SU-DHL-6 (cell line): Measurements from ENCODE around the gene EXD1.

Experiments used
- H2AFZ ChIP-seq: fragments of 200-600 bp; sonication (generic); 2 replicates; pipeline ENCODE4 v1.6.1; 2014; ENCODE audit warnings: low read depth, mild to moderate bottlenecking, moderate library complexity, mixed read lengths, antibody characterized with exemption, low read length; ENCODE audit not compliant: severe bottlenecking
- H3F3A ChIP-seq: fragments of 200-600 bp; shearing (Covaris generic); 2 replicates; pipeline ENCODE4 v1.6.0; 2016; ENCODE audit warnings: antibody characterized with exemption, mild to moderate bottlenecking; ENCODE audit not compliant: insufficient read depth
- H3K27ac ChIP-seq: fragments of 200-600 bp; sonication (generic); 2 replicates; pipeline ENCODE4 v1.5.1; 2016; ENCODE audit warnings: low read depth, mild to moderate bottlenecking, low read length, moderate library complexity, mixed read lengths
- H3K27me3 ChIP-seq: fragments of 200-600 bp; sonication (generic), shearing (Covaris generic); 2 replicates; pipeline ENCODE4 v1.6.0; 2014; ENCODE audit warnings: mild to moderate bottlenecking, low read length
- H3K36me3 ChIP-seq: fragments of 200-600 bp; sonication (generic); 2 replicates; pipeline ENCODE4 v1.6.1; 2014; ENCODE audit warnings: mild to moderate bottlenecking, low read length, mixed read lengths
- H3K4me2 ChIP-seq: fragments of 300-600, 200-600 bp; shearing (Covaris generic), sonication (generic); 2 replicates; pipeline ENCODE4 v1.6.0; 2014; ENCODE audit warnings: low read length, low read depth, mild to moderate bottlenecking; ENCODE audit not compliant: poor library complexity, severe bottlenecking
- H3K4me3 ChIP-seq: fragments of 200-600 bp; sonication (generic); 2 replicates; pipeline ENCODE4 v1.5.1; 2014; ENCODE audit warnings: antibody characterized with exemption, low read length, mild to moderate bottlenecking, mixed read lengths; ENCODE audit not compliant: insufficient read depth, poor library complexity, severe bottlenecking
- H3K79me2 ChIP-seq: fragments of 200-600 bp; sonication (generic); 2 replicates; pipeline ENCODE4 v1.6.1; 2014; ENCODE audit warnings: mild to moderate bottlenecking, low read length, moderate library complexity; ENCODE audit not compliant: insufficient read depth
- H3K9ac ChIP-seq: fragments of 200-600 bp; sonication (generic); 2 replicates; pipeline ENCODE4 v1.7.0; 2014; ENCODE audit warnings: mild to moderate bottlenecking, low read length
- H3K9me2 ChIP-seq: fragments of 200-600 bp; sonication (generic); replicated peaks from 2 replicates; pipeline ENCODE4 v1.6.1; 2014; ENCODE audit warnings: low read length; ENCODE audit not compliant: insufficient read depth
- H3K9me3 ChIP-seq: fragments of 200-600 bp; sonication (generic); 2 replicates; pipeline ENCODE4 v1.6.1; 2014; ENCODE audit warnings: low read length, mixed read lengths; ENCODE audit not compliant: insufficient read depth
- H4K20me1 ChIP-seq: fragments of 200-600 bp; sonication (generic); 2 replicates; pipeline ENCODE4 v1.6.1; 2014; ENCODE audit warnings: low read depth, mild to moderate bottlenecking, antibody characterized with exemption, low read length, moderate library complexity, mixed read lengths
- EZH2phosphoT487 ChIP-seq: fragments of 200-600 bp; sonication (generic), shearing (Covaris generic); conservative IDR thresholded peaks from 2 replicates; pipeline ENCODE4 v1.6.1; 2018; ENCODE audit warnings: mild to moderate bottlenecking, antibody characterized with exemption, low read length, moderate library complexity, mixed read lengths
- TF ChIP-seq, protein P1 (sequence below): fragments of 200-600 bp; sonication (generic); IDR thresholded peaks from one replicate; pipeline ENCODE4 v1.5.1; 2017; ENCODE audit warnings: antibody characterized with exemption, mild to moderate bottlenecking, low read length, moderate library complexity; ENCODE audit not compliant: insufficient read depth, poor library complexity, severe bottlenecking

The EXD1 gene, protein sequence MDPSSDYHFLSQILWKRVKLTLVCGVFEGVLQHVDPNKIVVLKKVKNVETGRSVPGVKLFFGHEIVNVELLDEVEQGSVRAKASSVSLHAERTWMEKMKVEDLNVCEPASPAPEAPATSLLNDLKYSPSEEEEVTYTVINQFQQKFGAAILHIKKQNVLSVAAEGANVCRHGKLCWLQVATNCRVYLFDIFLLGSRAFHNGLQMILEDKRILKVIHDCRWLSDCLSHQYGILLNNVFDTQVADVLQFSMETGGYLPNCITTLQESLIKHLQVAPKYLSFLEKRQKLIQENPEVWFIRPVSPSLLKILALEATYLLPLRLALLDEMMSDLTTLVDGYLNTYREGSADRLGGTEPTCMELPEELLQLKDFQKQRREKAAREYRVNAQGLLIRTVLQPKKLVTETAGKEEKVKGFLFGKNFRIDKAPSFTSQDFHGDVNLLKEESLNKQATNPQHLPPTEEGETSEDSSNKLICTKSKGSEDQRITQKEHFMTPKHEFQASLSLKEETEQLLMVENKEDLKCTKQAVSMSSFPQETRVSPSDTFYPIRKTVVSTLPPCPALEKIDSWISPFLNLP

GRCh38 chr15:41230650-41231421 lies at the start of gene EXD1, which contains the start of gene CHP1:
Gene EXD1, minus strand, starts transcription at chr15:41230757. Its CDS starts 4,182 bp downstream, at chr15:41226575.
Gene CHP1, plus strand, starts transcription at chr15:41231268. Its CDS starts 115 bp downstream, at chr15:41231383.
- peak within 1 kb of the TSS; percentile 80 for H3K4me2 ChIP-seq
- peak within 1 kb of the TSS; percentile 73 for H3K4me3 ChIP-seq
- peak within 1 kb of the TSS; percentile 78 for H2AFZ ChIP-seq
- no peaks in the 10 kb centered on the region for H4K20me1 ChIP-seq
- H3K9me3 ChIP-seq = peaks cover 6% of the 10 kb centered on the region; the same call in 1 of the 2 replicates
- H3K27me3 ChIP-seq = no peaks in the 10 kb centered on the region
- no peaks in the 10 kb centered on the region for H3K9me2 ChIP-seq
- no peak within 1 kb of the TSS; the same call in 1 of the 2 replicates for H3K27ac ChIP-seq
- peaks cover 5% of the 10 kb centered on the region; the same call in 1 of the 2 replicates for H3F3A ChIP-seq
- peak within 1 kb of the TSS; percentile 64 for H3K9ac ChIP-seq
- H3K79me2 ChIP-seq = peaks cover 17% of the 10 kb centered on the region
- H3K36me3 ChIP-seq = no peaks in the 10 kb centered on the region; the same call in 1 of the 2 replicates
- no peak for TF ChIP-seq EZH2phosphoT487
- TF ChIP-seq, protein P1, sequence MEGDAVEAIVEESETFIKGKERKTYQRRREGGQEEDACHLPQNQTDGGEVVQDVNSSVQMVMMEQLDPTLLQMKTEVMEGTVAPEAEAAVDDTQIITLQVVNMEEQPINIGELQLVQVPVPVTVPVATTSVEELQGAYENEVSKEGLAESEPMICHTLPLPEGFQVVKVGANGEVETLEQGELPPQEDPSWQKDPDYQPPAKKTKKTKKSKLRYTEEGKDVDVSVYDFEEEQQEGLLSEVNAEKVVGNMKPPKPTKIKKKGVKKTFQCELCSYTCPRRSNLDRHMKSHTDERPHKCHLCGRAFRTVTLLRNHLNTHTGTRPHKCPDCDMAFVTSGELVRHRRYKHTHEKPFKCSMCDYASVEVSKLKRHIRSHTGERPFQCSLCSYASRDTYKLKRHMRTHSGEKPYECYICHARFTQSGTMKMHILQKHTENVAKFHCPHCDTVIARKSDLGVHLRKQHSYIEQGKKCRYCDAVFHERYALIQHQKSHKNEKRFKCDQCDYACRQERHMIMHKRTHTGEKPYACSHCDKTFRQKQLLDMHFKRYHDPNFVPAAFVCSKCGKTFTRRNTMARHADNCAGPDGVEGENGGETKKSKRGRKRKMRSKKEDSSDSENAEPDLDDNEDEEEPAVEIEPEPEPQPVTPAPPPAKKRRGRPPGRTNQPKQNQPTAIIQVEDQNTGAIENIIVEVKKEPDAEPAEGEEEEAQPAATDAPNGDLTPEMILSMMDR = peak; percentile 70

DNA sequence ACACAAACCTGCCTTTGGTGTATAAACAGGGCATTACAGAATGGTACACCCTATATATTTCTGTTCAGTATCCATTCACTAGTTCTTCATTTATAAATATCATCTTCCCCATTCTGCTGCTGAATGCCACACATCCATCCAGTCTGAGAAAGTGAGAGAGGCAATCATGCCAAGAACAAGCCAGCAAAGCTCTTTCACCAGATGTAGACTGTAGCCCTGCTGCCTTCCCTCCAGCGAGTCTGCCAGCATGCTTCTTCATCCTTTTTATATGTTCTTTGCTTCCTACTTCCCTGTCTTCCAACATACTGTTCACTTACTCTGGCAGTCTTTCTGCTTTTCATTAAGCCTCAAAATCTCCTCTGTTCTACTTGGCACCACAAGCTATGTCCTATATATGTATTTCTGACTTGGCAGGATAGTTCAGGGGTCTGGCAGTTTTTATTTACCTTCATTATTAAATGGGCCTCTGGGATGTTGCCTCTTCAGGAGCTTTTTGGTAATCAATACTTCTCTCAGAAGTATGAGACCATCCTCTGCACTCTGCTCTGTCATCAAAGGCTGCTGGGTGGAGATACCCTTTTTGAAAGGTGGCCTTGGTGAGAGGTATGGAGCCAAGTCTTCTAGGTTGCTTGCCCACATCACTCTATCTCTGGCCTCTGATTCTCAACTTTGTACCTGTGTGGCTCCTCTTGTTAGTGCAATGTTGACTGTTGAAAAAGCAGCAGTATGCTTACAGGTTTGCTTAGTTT lies 49.2 kb upstream of the EXD1 start:
- Histone ChIP-seq H3K27ac (no peak overlapping the region), H3K79me2 (peaks cover 9% of the 10 kb centered on the region), H3K4me3 (no peak overlapping the region), H3K27me3 (no peaks in the 10 kb centered on the region), H3F3A (peaks cover 4% of the 10 kb centered on the region; the same call in 1 of the 2 replicates), H3K36me3 (no peaks in the 10 kb centered on the region), H2AFZ (no peak overlapping the region), H3K9me2 (no peaks in the 10 kb centered on the region), H3K4me2 (no peak overlapping the region), H4K20me1 (no peaks in the 10 kb centered on the region), H3K9ac (no peak overlapping the region), H3K9me3 (no peaks in the 10 kb centered on the region)
- TF ChIP-seq EZH2phosphoT487 = no peak
- TF ChIP-seq, protein P1 = no peak

DNA sequence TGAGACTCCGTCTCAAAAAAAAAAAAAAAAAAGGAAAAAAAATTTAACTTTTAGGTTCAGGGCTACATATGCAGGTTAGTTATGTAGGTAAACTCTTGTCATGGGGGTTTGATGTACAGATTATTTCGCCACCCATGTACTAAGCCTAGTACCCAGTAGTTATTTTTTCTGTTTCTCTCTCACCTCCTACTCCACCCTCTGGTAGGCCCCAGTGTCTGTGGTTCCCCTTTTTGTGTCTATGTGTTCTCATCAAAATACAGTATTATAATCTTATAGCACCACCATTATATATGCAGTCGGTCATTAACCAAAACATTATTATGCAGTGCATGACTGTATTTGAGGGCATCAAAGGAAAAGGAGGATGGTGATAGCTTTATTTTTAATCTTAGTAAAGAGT lies 47.8 kb upstream of the EXD1 start:
- Histone ChIP-seq H3K9ac (no peak overlapping the region), H3K79me2 (no peaks in the 10 kb centered on the region), H2AFZ (no peak overlapping the region), H3K27ac (no peak overlapping the region), H3K9me2 (no peaks in the 10 kb centered on the region), H3K4me2 (no peak overlapping the region), H3K9me3 (no peaks in the 10 kb centered on the region), H3K36me3 (no peaks in the 10 kb centered on the region), H4K20me1 (no peaks in the 10 kb centered on the region), H3K4me3 (no peak overlapping the region), H3F3A (peaks cover 4% of the 10 kb centered on the region; the same call in 1 of the 2 replicates), H3K27me3 (no peaks in the 10 kb centered on the region)
- TF ChIP-seq, protein P1 = no peak
- no peak for TF ChIP-seq EZH2phosphoT487
